Natural killer cell treated with Interleukin-12 subunit alpha and Interleukin-12 subunit beta and Interleukin-15 and Interleukin-18, amount 100 ng/mL, for 72 hours (primary cell): Measurements from ENCODE around the gene UPF1. TPM values are rescaled to one million over a fixed set of nuclear protein-coding genes. Genes with fewer than 3 reads are reported as not detected.
"Not testable (repeated sequence)": the region's sequence is repeated elsewhere in the genome, so short reads cannot be mapped to it uniquely, and the experiment has no call there.

Experiments
- ATAC-seq, 2 donors: fragments of 150-1000 bp; cut with Tn5 transposase in 1 of 2; sonication (Bioruptor Pico), chemical (Tn5 transposase) in 1 of 2; 2 replicates each; pipeline ENCODE4 v1.10.0; 2021
- DNase-seq: peaks from one replicate; pipeline ENCODE4 v3.0.0; 2022; ENCODE audit warnings: low spot score
- H3K27ac Mint-ChIP-seq, 2 donors: 1 replicate in 1 of 2; 2 replicates in 1 of 2; pipeline ENCODE4 v1.8.0; 2022; ENCODE audit warnings: mixed read lengths in 2 of 2, mild to moderate bottlenecking in 1 of 2, moderate library complexity in 1 of 2
- H3K27me3 Mint-ChIP-seq, 2 donors: 1 replicate in 1 of 2; 2 replicates in 1 of 2; pipeline ENCODE4 v1.8.0; 2022; ENCODE audit warnings: mixed read lengths in 2 of 2
- H3K36me3 Mint-ChIP-seq: one replicate; pipeline ENCODE4 v1.8.0; 2022; ENCODE audit warnings: mixed read lengths
- H3K4me1 Mint-ChIP-seq, 2 donors: 1 replicate in 1 of 2; 2 replicates in 1 of 2; pipeline ENCODE4 v1.8.0; 2022; ENCODE audit warnings: low read depth in 2 of 2, mixed read lengths in 2 of 2, mild to moderate bottlenecking in 1 of 2
- H3K4me3 Mint-ChIP-seq: one replicate; pipeline ENCODE4 v1.8.0; 2022; ENCODE audit warnings: mixed read lengths
- H3K9me3 Mint-ChIP-seq: 2 replicates; pipeline ENCODE4 v1.8.0; 2022; ENCODE audit warnings: mixed read lengths
- total RNA-seq, 2 donors: library from RNA; stranded (reverse); gene quantifications; one replicate each; pipeline ENCODE4 v1.2.3, GENCODE V29; 2022

Gene UPF1
- total RNA-seq, 2 donors from 2014 or later: 104 to 150 TPM

DNA sequence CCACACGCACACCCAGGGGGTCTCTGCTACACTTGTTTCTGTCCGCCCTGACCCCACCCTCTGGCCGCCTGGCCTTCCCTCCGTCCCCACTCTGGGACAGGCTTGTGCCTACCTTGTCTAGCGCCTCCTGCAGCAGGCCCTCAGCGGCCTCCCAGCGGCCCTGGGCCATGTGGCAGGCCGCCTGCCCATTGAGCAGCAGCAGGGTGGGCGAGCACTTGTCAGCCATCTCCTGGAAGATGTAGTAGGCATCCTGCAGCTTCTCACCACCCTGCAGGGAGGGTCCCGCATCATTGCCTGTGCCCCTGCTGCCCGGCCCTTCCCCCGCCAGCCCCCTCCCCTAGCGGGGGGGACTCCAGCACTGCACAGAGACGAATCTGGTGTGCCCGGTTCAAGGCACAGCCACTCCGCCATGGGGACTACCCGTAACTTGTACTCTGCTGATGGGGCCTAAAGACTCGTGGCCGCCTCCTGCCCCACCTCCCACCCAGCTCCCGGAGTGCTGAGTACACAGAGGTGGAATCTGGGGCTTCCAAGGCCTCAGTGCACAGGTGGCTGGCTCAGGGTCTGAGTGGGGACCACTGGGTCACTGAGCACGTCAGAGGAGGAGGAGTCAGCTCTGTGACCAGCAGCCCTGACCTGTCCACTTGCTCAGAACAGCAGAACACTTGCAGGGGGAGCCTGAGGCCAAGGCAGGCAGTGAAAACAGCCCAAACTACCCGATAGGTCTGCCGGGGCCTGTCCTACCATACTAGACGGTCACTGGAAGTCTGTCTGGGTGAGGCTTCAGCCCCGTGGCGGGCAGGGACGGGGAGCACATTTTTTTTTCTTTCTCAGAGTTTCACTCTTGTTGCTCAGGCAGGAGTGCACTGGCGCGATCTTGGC lies 71.6 kb downstream of the UPF1 start:
- H3K27me3 Mint-ChIP-seq: no peaks in the 10 kb centered on the region
- peaks cover 0 to 6% of the 10 kb centered on the region in 2 donors for H3K4me1 Mint-ChIP-seq
- no peak overlapping the region for H3K27ac Mint-ChIP-seq
- DNase-seq: no peak
- H3K36me3 Mint-ChIP-seq: no peaks in the 10 kb centered on the region
- no peak overlapping the region for H3K4me3 Mint-ChIP-seq
- ATAC-seq: no peak
- H3K9me3 Mint-ChIP-seq: no peaks in the 10 kb centered on the region

- no peaks in the 10 kb centered on the region for H3K9me3 Mint-ChIP-seq
- ATAC-seq (peak in 1 of 2 donors; percentile 14), DNase-seq (no peak)
- H3K27ac Mint-ChIP-seq: no peak overlapping the region
- H3K36me3 Mint-ChIP-seq: no peaks in the 10 kb centered on the region
- no peak overlapping the region for H3K4me3 Mint-ChIP-seq
- H3K27me3 Mint-ChIP-seq: no peaks in the 10 kb centered on the region
- H3K4me1 Mint-ChIP-seq: peaks cover 0 to 6% of the 10 kb centered on the region in 2 donors
Measured at GRCh38 chr19:18904334-18905057, 72.7 kb downstream of the UPF1 start.

DNA sequence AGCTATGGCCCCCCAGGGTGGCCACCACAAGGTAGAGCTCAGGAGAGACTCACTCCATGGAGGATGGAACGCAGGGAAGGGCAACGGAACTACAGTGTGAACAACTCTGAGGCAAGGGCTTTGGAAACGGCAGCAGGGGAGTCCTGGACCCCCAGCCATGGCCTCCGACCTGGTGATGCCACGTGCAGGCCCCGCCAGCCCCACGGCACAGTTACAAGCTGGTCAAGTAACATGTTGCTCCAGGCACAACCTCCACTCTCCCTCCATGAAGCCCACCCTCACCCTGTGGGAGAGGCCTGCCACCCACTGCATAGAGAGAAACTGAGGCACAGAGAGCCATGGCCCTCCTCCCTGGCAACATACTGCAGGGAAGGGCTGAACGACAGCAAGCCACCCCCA lies 73.3 kb downstream of the UPF1 start:
- no peaks in the 10 kb centered on the region for H3K9me3 Mint-ChIP-seq
- DNase-seq (no peak), ATAC-seq (no peak)
- H3K36me3 Mint-ChIP-seq: no peaks in the 10 kb centered on the region
- no peak overlapping the region for H3K27ac Mint-ChIP-seq
- H3K27me3 Mint-ChIP-seq: no peaks in the 10 kb centered on the region
- H3K4me1 Mint-ChIP-seq: peaks cover 0 to 6% of the 10 kb centered on the region in 2 donors
- no peak overlapping the region for H3K4me3 Mint-ChIP-seq

DNA sequence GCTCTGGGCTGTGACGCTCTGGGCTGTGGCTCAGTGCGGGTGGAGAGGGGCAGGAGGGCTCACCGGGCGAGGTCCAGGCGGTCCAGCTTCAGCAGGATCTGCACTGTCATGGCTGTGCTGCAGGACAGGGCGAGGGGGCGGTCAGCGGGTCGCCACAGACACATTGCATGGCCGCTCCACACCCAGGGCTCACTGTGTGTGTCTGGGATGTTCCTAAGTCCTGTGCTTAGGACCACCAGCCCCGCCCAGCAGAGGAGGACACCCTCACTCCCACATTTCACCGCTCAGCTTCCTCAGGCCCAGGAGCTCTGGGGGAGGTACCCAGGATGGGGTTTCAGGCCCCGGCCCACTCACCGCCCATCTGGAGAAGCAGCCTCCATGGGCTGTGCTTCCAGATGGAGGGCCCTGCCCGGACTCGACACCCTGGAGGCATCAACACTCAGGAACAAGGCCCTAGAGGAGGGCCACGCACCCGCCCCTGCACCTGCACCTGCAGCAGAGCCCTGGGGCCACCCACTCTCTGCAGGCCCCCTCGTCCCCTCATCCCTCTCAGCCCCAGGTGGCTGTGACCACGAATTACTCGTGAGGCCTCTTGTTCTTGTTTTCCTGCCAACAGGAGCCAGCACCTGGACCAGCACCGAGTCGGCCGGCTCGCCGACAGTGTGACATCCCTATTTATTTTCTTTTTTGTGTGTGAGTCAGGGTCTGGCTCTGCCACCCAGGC lies 73.9 kb downstream of the UPF1 start:
- Mint-ChIP-seq H3K36me3 (no peaks in the 10 kb centered on the region), H3K27me3 (no peaks in the 10 kb centered on the region), H3K9me3 (no peaks in the 10 kb centered on the region), H3K27ac (no peak overlapping the region), H3K4me3 (no peak overlapping the region), H3K4me1 (peaks cover 0 to 6% of the 10 kb centered on the region in 2 donors)
- no peak for DNase-seq
- no peak for ATAC-seq

- Mint-ChIP-seq H3K27me3 (no peaks in the 10 kb centered on the region), H3K36me3 (no peaks in the 10 kb centered on the region), H3K9me3 (no peaks in the 10 kb centered on the region), H3K4me1 (peaks cover 0 to 6% of the 10 kb centered on the region in 2 donors), H3K4me3 (no peak overlapping the region), H3K27ac (no peak overlapping the region)
- DNase-seq (no peak), ATAC-seq (no peak)
Measured at GRCh38 chr19:18906605-18907519, 75.1 kb downstream of the UPF1 start.

- H3K27ac Mint-ChIP-seq: no peak overlapping the region
- ATAC-seq: no peak
- no peak for DNase-seq
- H3K4me3 Mint-ChIP-seq: no peak overlapping the region
- H3K36me3 Mint-ChIP-seq: no peaks in the 10 kb centered on the region
- no peaks in the 10 kb centered on the region for H3K27me3 Mint-ChIP-seq
- no peaks in the 10 kb centered on the region for H3K9me3 Mint-ChIP-seq
- H3K4me1 Mint-ChIP-seq: peaks cover 8 to 17% of the 10 kb centered on the region in 2 donors
Measured at GRCh38 chr19:18908917-18909619, 77.3 kb downstream of the UPF1 start.

GRCh38 chr19:18910010-18910409 lies 78.3 kb downstream of the UPF1 start:
- Mint-ChIP-seq H3K36me3 (no peaks in the 10 kb centered on the region), H3K4me1 (peaks cover 9 to 18% of the 10 kb centered on the region in 2 donors), H3K27ac (no peak overlapping the region), H3K9me3 (no peaks in the 10 kb centered on the region), H3K4me3 (no peak overlapping the region), H3K27me3 (no peaks in the 10 kb centered on the region)
- no peak for DNase-seq
- no peak for ATAC-seq

GRCh38 chr19:18910801-18911436 lies 79.2 kb downstream of the UPF1 start:
- Mint-ChIP-seq H3K4me3 (no peak overlapping the region), H3K27ac (no peak overlapping the region), H3K36me3 (no peaks in the 10 kb centered on the region), H3K27me3 (no peaks in the 10 kb centered on the region), H3K9me3 (no peaks in the 10 kb centered on the region), H3K4me1 (peaks cover 9 to 16% of the 10 kb centered on the region in 2 donors)
- DNase-seq (no peak), ATAC-seq (no peak)

DNA sequence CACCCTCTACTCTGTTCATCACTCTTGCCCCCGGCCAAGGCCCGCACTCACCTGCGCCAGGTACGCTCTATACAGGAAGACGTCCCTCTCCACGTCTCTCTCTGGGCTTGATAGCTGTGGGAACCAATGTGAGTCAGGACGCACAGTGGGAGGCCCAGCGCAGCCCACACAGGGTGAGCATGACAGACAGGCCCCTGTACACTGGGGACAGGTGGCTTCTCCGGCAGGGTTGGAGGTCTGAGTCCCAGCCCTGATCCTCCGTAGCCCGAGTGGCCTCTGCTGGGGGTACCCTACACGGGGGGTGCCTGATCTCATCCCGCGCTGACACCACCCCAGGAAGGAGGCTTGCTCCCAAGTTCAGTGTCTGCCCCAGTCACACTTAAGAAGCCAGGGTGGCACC lies 81.2 kb downstream of the UPF1 start:
- Mint-ChIP-seq H3K36me3 (no peaks in the 10 kb centered on the region), H3K4me3 (no peak overlapping the region), H3K9me3 (no peaks in the 10 kb centered on the region), H3K4me1 (peaks cover 20 to 22% of the 10 kb centered on the region in 2 donors), H3K27ac (no peak overlapping the region), H3K27me3 (no peaks in the 10 kb centered on the region)
- DNase-seq (no peak), ATAC-seq (no peak)

DNA sequence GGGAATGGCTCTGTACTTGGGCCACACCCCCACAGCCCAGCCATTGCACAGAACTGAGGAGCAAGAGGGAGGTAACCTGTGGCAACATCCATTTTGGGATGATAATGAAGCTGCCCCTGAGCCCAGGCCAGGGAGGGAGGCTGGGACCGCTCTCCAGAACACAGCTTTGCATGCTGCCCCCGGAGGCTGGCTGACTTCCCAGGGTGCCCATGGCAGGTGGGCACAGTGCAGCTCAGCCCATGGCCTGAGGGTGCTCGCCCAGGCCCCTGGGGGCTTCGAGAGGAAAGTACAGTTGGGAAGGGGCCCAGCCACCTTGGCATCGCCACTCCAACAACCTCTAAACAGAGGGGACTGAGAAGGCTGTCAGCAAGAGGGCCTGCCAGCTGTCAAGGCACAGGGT lies 81.7 kb downstream of the UPF1 start:
- Mint-ChIP-seq H3K27me3 (no peaks in the 10 kb centered on the region), H3K36me3 (no peaks in the 10 kb centered on the region), H3K4me1 (peaks cover 24 to 26% of the 10 kb centered on the region in 2 donors), H3K4me3 (no peak overlapping the region), H3K27ac (no peak overlapping the region), H3K9me3 (no peaks in the 10 kb centered on the region)
- DNase-seq (no peak), ATAC-seq (no peak)

- H3K4me3 Mint-ChIP-seq: no peak overlapping the region
- DNase-seq: no peak
- H3K27me3 Mint-ChIP-seq: no peaks in the 10 kb centered on the region
- H3K27ac Mint-ChIP-seq: peak overlapping the region in 1 of 2 donors; percentile 65
- ATAC-seq: no peak
- no peaks in the 10 kb centered on the region for H3K36me3 Mint-ChIP-seq
- peaks cover 33 to 38% of the 10 kb centered on the region in 2 donors for H3K4me1 Mint-ChIP-seq
- no peaks in the 10 kb centered on the region for H3K9me3 Mint-ChIP-seq
Measured at GRCh38 chr19:18915639-18916038, 83.9 kb downstream of the UPF1 start.

DNA sequence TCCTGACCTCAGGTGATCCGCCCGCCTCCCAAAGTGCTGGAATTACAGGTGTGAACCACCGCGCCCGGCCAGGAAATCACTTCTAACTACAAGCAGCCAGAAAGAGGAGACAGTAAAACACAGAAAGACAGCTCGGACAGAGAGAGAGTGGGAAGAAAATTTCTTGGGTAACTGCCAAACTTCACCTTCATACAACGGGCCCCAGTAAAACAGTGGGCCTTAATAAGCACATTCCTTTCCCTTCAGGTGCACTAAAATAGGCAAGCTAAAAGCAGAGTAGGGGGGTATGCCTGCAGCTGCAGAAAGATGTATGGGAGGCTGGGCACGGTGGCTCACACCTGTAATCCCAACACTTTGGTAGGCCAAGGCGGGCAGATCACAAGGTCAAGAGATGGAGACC lies 85.8 kb downstream of the UPF1 start:
- Mint-ChIP-seq H3K4me3 (peak overlapping the region; percentile 98), H3K4me1 (peaks cover 38 to 43% of the 10 kb centered on the region in 2 donors), H3K27ac (peak overlapping the region; percentile 39 to 91)
- not testable (repeated sequence) for H3K36me3 Mint-ChIP-seq, H3K27me3 Mint-ChIP-seq, ATAC-seq, H3K9me3 Mint-ChIP-seq, DNase-seq
